Neural cell (in vitro differentiated cells): ENCODE measurements around the gene COL6A2.

Source experiments
- EP300 ChIP-seq: fragments of 450-650 bp; conservative IDR thresholded peaks from 2 replicates; pipeline ENCODE4 v1.6.1; 2014; ENCODE audit warnings: antibody characterized with exemption, mild to moderate bottlenecking, moderate library complexity; ENCODE audit not compliant: poor library complexity, severe bottlenecking
- EZH2 ChIP-seq: fragments of 200-600, 300-800 bp; shearing (Covaris generic), sonication (generic); IDR thresholded peaks from 2 replicates; pipeline ENCODE4 v1.6.1; 2014; ENCODE audit warnings: antibody characterized with exemption, low read length, borderline replicate concordance, mild to moderate bottlenecking; ENCODE audit not compliant: insufficient read depth, poor library complexity, severe bottlenecking
- SMC3 ChIP-seq: fragments of 450-650 bp; conservative IDR thresholded peaks from 2 replicates; pipeline ENCODE4 v1.6.1; 2014; ENCODE audit warnings: antibody characterized with exemption, mild to moderate bottlenecking, moderate library complexity; ENCODE audit not compliant: poor library complexity
- TAF1 ChIP-seq: IDR thresholded peaks from 2 replicates; pipeline ENCODE4 v1.6.1; 2012; ENCODE audit warnings: low read depth

GRCh38 chr21:46131588-46131837 is 33.6 kb downstream of the COL6A2 start:
- no peak for TF ChIP-seq EP300
- no peak for TF ChIP-seq SMC3
- no peak for TF ChIP-seq EZH2
- no peak for TF ChIP-seq TAF1
